ENCODE measurements around the gene SMYD3.

Gene SMYD3

GRCh38 chr1:246179401-246179800 is 327.7 kb downstream of the SMYD3 start:
- no peak for DNase-seq

- no peak for DNase-seq
Measured at GRCh38 chr1:246178717-246179311, 328.3 kb downstream of the SMYD3 start.

- DNase-seq: no peak
Measured at GRCh38 chr1:246176126-246177024, 330.7 kb downstream of the SMYD3 start.

DNA sequence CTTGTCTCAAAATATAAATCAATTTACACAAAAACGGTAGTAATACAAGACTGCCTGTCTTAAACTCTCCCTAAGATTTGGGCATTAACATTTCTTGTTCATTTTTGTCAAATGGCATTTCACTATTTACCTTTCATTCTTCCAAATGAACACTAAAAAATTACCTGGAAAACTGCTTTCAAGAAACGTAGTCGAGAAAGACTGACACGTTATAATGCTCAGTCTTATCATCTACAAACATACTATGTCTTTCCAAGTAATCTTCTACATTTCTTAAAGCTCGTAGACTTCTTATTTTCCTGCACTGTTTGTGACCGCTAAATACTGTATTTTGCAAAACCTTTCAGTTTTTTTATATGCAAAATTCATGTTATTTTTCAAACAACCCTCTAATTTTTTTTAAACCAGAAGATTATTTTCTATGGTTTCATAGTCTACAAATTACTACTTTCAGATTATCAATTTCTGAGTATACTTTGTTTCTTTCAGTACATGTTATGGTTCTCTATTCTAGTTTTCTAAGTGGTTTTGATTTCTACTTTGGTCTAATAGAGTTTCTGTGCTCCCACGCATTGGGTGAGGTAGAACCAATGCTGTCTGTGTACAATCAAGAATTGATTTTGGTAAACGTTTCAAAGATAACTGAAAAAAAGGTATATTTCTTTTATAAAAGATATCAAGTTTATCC is 336.4 kb downstream of the SMYD3 start:
- DNase-seq: no peak

GRCh38 chr1:246169486-246169885 is 337.6 kb downstream of the SMYD3 start:
- DNase-seq: no peak

- no peak for DNase-seq
Measured at GRCh38 chr1:246169019-246169418, 338.1 kb downstream of the SMYD3 start.

DNA sequence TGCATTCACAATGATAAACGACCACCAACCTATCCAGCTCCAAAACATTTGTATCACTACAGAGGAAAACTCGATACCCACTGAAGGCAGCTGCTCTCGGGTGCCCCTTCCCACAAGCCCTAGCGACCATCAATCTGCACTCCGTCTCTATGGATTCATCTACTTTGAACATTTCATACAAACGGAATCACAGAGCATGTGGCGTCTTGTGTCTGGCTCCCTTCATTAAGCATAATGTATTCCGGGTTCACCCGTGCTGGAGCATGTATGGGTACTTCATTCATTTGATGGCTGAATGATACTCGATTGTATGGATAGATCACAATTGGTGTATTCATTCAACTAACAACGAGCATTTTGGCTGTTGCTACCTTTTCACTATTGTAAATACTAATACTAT is 340.2 kb downstream of the SMYD3 start:
- DNase-seq: no peak

DNA sequence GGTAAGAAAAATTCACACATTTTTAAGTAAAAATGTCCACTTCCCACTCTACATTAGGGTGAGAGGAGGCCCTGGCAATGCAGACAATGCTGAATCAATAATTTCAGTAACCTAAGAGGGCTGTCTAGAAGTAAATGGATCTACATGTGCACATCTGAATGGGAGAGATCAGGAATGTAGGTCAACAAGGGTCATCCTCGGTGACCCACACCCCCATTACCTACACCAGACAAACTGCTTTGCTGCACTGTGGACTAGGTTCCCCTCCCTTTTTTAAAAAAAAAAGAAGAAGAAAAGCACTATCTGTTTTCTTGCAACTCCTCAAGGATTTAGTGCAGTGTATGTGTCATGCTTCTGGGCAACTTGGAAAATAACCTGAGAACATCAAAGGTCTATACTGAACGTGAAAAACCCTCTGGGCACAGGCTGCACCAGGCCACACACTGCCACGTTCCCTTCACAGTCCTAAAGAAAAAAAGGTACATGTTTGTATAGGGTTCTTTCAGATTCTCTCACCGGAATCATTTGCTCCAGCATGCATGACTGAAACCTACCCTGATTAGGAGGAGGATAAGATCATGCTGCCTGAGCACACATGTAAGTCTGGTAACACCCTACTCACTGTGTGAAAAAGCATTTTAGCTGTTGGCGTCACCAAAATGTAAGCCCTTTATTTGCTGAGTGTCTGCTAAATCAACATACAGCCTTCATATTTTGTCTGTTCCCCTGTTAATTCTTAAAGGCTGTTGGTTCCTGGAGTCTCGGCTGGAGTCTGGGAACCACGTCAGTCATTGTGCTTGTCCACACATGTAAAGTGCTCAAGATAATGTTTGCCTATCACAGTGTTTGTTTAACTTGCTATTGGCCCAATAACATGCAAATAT is 341.0 kb downstream of the SMYD3 start:
- no peak for DNase-seq

GRCh38 chr1:246164764-246165163 is 342.3 kb downstream of the SMYD3 start:
- no peak for DNase-seq

GRCh38 chr1:246162560-246162959 is 344.5 kb downstream of the SMYD3 start:
- no peak for DNase-seq

GRCh38 chr1:246161626-246162025 is 345.5 kb downstream of the SMYD3 start:
- no peak for DNase-seq

DNA sequence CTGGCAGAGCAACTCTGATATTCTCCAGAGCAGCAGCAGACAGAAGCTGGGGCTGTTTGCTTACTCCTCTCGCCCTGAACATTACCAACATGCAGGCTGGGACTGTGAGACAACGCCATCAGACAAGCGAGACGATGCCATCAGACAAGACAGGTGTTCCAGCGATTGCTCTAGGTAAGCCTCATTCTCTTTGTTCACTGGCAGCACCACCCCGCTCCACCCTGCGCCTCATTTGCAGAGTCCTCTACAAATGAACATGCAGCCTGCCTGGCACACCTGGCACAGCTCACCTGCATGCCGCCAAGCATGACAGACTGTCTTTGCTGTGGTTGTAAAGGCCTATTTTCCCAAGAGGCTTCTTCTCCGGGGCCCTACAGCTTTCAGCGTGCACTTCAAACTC is 346.2 kb downstream of the SMYD3 start:
- no peak for DNase-seq

DNA sequence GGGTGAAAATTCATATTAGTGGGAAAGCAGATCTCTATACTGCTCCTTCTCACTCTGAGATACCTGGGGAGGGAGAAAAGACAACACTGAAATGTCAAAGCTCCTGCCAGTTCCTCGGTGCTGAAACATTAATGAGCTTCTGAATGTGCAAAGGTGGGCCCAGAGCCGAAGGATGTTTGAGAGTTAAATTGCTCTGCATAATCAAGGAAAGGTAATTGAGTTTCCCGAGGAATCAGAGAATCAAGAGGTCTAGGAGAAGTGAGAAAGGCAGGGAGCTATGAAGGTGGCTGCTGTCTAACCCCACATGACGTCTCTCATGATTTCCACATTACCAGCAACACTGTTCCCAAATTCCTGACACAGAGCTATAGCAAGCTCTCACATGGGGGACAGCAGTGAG is 346.7 kb downstream of the SMYD3 start:
- no peak for DNase-seq

DNA sequence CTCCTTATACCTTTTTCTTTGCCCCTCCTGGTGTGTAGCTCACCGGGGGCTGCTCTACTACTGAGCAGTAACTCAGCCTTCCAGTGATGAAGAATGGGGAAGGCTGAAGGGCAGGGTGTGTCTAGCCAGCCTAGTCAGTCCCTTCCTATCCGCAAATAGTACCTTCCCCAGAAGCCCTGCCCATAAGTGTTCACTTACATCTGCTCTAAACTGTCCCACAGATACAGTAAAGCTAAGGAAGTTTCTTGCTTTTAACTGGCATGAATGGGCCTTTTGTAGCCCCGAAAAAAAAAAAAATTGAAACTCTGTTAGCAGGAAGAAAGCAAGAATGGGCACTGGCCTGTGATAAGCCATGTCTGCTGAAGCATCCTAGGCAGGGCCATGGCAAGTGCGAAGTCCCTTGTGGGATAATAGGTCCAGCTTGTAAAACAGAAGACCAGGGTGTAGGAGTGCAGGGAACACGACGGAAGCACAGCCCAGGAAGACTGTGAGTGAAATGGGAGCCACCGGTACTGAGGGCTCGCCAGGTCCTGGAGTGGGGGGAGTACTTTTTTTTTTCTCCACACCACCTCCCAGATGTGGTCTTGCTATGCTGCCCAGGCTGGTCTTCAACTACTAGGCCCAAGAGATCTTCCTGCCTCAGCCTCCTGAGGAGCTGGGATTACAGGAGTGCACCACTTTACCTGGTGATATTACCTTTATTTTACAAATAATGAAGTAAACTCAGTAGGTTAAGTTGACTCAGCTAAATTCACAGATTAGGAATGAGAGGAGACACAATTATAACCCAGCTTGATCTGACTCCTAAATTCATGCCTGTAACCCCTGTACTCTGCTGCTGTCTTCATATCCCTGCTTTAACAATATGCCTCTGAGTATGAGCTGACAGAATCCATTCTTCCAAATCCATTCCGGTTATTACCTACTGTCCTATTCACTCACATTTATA is 347.5 kb downstream of the SMYD3 start:
- no peak for DNase-seq

DNA sequence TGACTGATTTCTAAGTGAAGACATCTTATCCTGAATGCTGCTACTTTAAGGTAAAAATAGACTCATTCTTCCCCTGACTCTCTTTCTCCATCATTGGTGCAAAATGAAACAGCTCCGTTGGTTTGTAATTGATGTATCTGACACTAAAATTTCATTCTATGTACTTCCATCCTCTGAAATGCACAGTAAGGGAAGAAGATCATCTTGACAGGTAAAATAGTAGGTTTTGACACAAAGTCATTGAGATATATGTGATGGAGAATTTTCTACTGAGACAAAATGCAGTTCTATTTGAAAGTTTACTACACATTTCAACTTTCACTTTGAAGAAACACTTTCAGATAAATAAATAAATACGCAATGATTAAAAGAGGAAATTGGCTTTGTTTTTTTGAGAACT is 348.9 kb downstream of the SMYD3 start:
- no peak for DNase-seq

DNA sequence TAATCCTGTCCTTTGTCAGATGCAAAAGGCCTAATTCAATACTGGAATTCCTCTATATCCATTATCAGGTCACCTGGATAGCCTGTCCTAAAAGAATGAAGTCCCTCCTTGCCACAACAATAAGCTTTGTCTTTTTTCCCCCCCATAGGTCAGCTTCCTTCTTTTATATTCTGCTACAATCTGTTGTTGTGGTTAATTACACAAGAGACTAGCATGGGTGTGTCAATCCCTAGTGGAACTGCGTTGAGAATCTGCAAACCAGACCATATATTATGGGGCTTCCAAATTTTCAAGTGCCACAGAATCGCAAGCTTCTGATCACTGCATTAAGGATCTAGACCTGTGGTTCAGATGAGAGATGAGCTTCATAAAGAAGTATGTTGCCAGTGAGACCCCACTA is 349.6 kb downstream of the SMYD3 start:
- DNase-seq: no peak

- DNase-seq: no peak
Measured at GRCh38 chr1:246156847-246157246, 350.2 kb downstream of the SMYD3 start.

DNA sequence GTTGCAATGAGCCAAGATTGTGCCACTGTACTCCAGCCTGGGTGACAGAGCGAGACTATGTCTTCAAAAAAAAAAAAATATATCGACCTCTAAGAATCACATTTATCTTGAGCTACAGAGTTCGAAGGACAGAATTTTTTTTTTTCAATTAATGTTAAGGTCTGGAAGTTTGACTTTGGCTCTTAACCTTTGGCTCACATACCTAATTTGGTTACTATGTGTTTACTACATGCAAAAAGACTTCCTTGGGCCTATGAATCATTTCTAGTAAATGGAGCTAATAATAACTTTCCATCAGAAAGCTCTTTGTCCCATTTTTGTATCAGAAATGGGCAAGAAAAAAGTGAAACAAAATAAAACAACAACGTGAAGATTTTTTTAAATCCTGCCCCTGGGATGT is 351.2 kb downstream of the SMYD3 start:
- DNase-seq: no peak

DNA sequence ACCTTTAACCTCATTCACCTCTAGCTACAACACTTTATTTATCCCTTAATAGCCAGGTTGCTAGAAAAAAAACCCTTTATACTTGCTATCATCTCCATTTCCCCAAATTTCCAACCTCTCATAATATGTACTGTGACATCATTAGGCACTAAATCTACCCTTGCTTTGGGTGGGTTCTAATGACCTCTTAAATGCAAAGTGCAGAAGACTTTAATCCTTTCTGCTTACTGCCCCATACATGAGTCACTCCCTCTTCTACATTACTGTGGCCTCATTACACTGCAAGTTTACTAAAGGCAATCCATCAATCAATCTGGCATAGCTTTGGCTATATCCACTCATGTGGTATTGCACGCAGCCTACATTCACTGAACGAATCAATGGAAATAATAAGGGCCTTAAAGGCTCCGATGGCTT is 353.3 kb downstream of the SMYD3 start:
- DNase-seq: no peak

- DNase-seq: no peak
Measured at GRCh38 chr1:246152986-246153431, 354.1 kb downstream of the SMYD3 start.

Data from hypothalamus (tissue), 51 donors.